Activated CD4-positive, alpha-beta T cell treated with anti-CD3 and anti-CD28 coated beads, Interleukin-2, amount 10 ng/mL, durations not matched to agents 24 days and 14 days (primary cell): ENCODE results near the gene GOLGA8B. TPM values are rescaled to one million over a fixed set of nuclear protein-coding genes. Genes with fewer than 3 reads are reported as not detected.
"Not testable (repeated sequence)": the region's sequence is repeated elsewhere in the genome, so short reads cannot be mapped to it uniquely, and the experiment has no call there.

Experiments used
- DNase-seq: peaks from one replicate; pipeline ENCODE4 v3.0.0; 2022
- H3K27ac Mint-ChIP-seq: one replicate; pipeline ENCODE4 v1.8.0; 2022; ENCODE audit warnings: mild to moderate bottlenecking, mixed read lengths
- H3K27me3 Mint-ChIP-seq: one replicate; pipeline ENCODE4 v1.8.0; 2022; ENCODE audit warnings: mixed read lengths
- H3K36me3 Mint-ChIP-seq: one replicate; pipeline ENCODE4 v1.8.0; 2022; ENCODE audit warnings: low read depth, mild to moderate bottlenecking, mixed read lengths
- H3K4me1 Mint-ChIP-seq: one replicate; pipeline ENCODE4 v1.8.0; 2021; ENCODE audit warnings: mixed read lengths
- H3K4me3 Mint-ChIP-seq: one replicate; pipeline ENCODE4 v1.8.0; 2022; ENCODE audit warnings: mild to moderate bottlenecking, moderate library complexity, mixed read lengths
- H3K9me3 Mint-ChIP-seq: one replicate; pipeline ENCODE4 v1.8.0; 2021; ENCODE audit warnings: mixed read lengths
- intact Hi-C: fragments of 100-400 bp; cut with micrococcal nuclease; formaldehyde crosslinking; loops from one replicate; pipeline ENCODE4 v1.15.1; 2023
- total RNA-seq: library from RNA; stranded (reverse); gene quantifications from 2 replicates; pipeline ENCODE4 v1.2.3, GENCODE V29; 2022

GOLGA8B gene
- total RNA-seq, 1 donor from 2014 or later = 234 TPM

DNA sequence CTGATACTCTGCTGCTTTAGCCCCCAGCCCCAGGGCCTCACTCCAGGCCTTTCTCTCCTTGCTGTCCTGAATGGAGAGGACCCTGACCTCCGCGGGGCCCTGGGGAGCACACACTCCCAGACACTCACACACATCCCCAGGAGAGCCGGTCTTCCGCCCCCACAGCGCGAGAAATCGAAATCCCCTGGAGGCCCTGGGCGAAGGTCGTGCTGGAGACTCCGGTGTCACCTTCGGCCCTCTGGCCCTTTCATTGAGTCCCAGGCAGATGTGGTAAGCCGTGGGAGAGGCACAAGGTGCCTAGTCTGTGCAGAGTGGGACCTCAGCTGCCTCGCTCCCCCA lies 848 bp upstream of the GOLGA8B start:
- peaks cover 12% of the 10 kb centered on the region for H3K27me3 Mint-ChIP-seq
- H3K9me3 Mint-ChIP-seq = no peaks in the 10 kb centered on the region
- DNase-seq = no peak
- H3K4me1 Mint-ChIP-seq = peaks cover 39% of the 10 kb centered on the region
- peak overlapping the region; percentile 89 for H3K4me3 Mint-ChIP-seq
- intact Hi-C loops = loop anchor here (5.0 to 10.0 kb wide), 2 partner anchors 482 to 519 kb away; partner anchors contain the start of genes EMC7 and PGBD4
- peaks cover 11% of the 10 kb centered on the region for H3K36me3 Mint-ChIP-seq
- H3K27ac Mint-ChIP-seq = peak overlapping the region; percentile 90

DNA sequence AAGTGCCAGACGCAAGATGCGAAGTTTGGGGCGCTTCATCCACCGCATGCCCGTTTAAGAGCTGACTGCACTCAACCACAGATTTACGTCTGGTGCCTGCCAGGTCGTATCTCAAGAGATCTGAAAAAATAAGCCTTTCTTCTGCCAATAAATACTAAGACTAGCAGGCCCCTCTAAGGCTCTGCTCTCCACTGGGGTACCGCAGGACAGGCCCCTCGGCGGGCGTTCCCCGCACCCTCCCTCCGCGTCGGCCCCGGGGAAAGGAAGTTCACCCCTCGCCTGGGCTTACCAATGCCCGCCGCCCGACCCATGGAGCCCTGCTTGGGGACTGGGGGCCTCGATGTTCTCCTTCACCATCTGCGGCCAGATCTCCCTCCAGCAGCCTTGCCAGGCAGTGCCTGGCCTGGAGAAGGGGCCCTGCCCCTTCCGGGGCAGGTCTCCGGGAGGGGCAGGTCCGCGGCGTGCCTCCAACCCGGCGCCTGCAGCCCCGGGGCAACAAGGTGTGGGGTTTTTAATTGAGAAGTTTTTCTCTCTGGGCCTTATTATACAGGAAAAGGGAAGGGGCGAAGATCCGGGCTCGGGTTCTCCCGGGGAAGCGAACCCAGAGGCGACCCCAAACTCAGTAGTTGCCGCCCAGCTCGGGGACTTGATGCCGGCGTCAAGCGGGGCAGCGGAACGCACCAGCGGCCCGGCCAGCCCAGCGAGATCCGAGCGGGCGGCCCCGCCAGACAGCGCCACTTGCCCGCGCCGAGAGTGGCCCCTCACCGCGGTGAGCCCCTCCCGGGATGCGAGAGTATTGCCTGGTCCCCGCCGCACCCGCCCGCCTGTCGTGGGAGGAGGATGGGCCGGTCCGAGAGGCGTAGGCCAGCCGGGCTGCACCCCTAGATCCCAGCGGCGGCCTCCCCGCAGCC lies 735 bp downstream of the GOLGA8B start:
- no peaks in the 10 kb centered on the region for H3K9me3 Mint-ChIP-seq
- peak overlapping the region; percentile 95 for H3K4me3 Mint-ChIP-seq
- H3K4me1 Mint-ChIP-seq = peaks cover 48% of the 10 kb centered on the region
- peaks cover 11% of the 10 kb centered on the region for H3K36me3 Mint-ChIP-seq
- DNase-seq = peak; percentile 83
- intact Hi-C loops = loop anchor here (1.0 to 10.0 kb wide), 3 partner anchors 145 to 518 kb away; partner anchors contain the start of genes EMC7, GOLGA8A and PGBD4
- H3K27ac Mint-ChIP-seq = peak overlapping the region; percentile 92
- H3K27me3 Mint-ChIP-seq = peaks cover 6% of the 10 kb centered on the region

DNA sequence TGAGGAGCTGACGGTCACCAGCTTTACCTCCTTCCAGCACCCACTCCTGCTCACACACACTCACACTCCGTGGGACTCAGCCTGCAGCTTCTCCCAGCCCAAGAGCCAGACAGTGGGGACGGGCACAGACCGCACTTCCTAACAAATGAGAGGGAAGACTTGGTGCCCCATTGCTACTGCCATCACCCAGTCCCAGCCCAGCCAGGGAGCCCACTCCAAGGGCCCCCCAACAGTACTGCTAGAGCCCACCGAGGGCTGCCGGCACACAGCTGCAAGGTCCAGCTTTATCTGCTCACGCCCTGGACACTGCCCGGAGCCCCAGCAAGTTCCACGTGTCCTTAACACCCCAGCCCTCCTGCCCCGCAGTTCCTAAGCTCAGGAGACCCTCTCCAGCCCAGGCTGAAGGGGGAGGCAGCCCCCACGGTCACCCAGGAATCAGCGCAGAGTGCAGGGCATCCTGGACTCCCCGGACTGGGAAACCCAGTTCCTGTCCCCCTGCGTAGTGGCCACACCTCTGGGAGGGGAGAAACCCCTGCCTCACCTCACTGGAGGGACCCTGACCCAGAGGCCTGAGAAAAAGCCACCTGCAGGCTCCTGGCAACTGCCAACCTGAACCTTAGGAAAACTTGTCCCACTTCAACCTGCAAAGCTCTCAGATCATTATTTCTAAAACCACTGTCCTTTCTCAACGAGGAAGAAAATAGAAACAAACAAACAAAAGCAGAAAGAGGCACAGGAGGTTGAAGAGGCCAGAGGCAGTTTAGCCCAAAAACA lies 1.6 kb downstream of the GOLGA8B start:
- intact Hi-C loops = loop anchor here (5.0 to 10.0 kb wide), 2 partner anchors 480 to 517 kb away; partner anchors contain the start of genes EMC7 and PGBD4
- Mint-ChIP-seq H3K4me1 (peaks cover 54% of the 10 kb centered on the region), H3K4me3 (peak overlapping the region; percentile 95), H3K27ac (peak overlapping the region; percentile 92), H3K36me3 (peaks cover 11% of the 10 kb centered on the region)
- not testable (repeated sequence) for H3K9me3 Mint-ChIP-seq, H3K27me3 Mint-ChIP-seq, DNase-seq

DNA sequence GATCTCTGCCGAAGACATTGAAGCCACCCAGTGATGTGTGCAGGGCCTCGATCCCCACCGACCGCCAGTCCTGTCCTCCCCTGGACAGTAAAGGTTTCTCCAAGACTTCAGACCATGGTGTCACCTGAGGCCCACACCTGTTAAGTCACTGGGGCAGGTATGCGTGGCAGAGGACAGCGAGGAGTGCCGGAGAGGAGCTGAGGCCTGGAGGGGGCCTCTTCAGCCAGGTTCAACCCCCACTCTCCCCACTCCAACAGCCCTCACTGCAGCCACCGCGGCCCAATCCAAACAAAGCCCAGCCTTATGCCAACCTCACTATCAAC lies 2.4 kb downstream of the GOLGA8B start:
- Mint-ChIP-seq H3K27ac (no peak overlapping the region), H3K4me3 (peak overlapping the region; percentile 95), H3K9me3 (no peaks in the 10 kb centered on the region), H3K4me1 (peaks cover 57% of the 10 kb centered on the region), H3K36me3 (peaks cover 11% of the 10 kb centered on the region), H3K27me3 (peaks cover 3% of the 10 kb centered on the region)
- intact Hi-C loops = loop anchor here (5.0 to 10.0 kb wide), 2 partner anchors 479 to 516 kb away; partner anchors contain the start of genes EMC7 and PGBD4
- DNase-seq = no peak

DNA sequence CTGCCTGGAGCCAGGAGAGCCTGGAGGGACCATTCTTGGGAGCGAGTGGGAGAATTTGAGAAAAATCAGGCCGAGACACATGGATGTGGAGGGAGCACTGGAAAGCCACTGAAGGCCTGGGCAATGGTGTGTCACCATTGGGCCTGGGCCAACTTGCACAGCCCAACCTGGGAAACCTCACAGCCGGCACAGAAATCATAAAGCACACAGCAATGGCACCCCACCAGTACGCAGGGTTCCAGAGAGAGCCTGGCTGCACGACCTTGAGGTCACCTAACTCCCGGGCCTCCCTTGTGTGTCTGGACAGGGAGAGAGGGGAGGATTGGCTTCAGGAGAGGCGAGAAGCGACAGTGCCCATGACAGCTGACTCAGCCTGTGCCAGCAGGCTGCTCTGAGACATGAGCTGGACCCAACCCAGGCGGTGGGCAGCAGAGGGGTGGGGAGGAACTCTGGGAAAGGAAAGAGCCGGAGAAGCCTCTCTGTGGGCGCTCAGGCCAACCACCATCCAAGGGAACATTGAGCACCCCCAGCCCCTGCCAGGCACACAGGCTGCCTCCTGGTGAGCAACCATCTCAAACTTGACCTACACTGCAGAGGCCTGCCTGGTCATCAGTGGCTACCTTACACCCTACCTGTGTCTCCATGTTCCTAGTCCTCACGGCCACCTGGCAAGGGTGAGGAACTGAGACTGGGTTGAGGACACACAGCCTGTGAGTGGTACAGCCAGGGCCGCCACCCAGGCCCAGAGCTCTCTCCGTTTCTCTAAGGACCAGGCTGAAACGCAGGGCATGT lies 3.0 kb downstream of the GOLGA8B start:
- Mint-ChIP-seq H3K36me3 (peaks cover 11% of the 10 kb centered on the region), H3K4me3 (peak overlapping the region; percentile 95), H3K27ac (peak overlapping the region; percentile 59), H3K4me1 (peaks cover 59% of the 10 kb centered on the region)
- H3K27me3 Mint-ChIP-seq, DNase-seq, H3K9me3 Mint-ChIP-seq: not testable (repeated sequence)
- intact Hi-C loops = loop anchor here (5.0 to 10.0 kb wide), 2 partner anchors 478 to 516 kb away; partner anchors contain the start of genes EMC7 and PGBD4

DNA sequence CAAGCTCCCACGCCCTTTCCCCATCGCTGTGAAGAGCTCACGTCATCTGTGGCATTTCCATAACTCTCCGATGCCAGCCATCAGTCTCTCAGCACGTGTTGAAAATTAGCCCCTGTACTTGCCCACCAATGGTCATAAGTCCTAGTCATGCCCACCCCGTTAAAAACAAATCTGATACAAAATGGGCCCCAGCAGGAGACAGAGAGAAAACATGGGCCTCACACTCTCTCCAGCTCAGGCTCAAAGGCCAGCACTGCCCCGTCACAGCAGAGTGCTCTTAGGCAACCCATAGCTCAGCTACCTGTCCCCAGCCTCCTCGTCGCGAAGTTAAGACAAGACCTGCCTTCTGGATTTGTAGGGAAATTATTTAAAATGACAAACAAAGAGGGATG lies 5.2 kb downstream of the GOLGA8B start:
- Mint-ChIP-seq H3K27ac (peak overlapping the region; percentile 84), H3K27me3 (no peaks in the 10 kb centered on the region), H3K4me3 (peak overlapping the region; percentile 48), H3K4me1 (peaks cover 55% of the 10 kb centered on the region), H3K9me3 (no peaks in the 10 kb centered on the region), H3K36me3 (peaks cover 11% of the 10 kb centered on the region)
- intact Hi-C loops = no loop called here
- DNase-seq = no peak

DNA sequence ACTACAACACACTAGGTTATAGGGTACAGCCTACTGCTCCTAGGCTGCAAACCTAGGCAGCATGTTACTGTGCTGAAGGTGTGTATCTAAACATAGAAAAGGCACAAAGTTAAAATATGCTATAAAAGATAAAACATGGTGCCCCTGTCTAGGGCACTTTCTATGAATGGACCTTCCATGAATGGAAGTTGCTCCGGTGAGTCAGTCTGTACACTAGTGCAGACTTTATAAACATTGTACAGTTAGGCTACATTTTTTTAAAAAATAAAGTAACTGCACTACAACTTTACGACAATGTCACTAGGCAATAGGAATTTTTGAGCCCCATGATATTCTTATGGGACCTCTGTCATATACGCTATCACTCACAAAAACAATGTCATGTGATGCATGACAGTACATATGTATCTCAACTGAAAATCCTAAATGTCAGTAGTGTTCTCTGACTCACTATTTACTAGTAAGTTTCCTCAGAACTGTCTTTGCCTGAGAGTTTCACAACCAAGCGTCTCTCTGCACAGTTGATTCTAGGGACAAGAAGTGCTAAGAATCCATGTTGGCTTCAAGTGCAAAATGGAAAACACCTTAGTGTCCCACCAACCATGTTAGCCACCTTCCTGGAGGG lies 5.7 kb downstream of the GOLGA8B start:
- Mint-ChIP-seq H3K4me1 (peaks cover 56% of the 10 kb centered on the region), H3K4me3 (peak overlapping the region; percentile 48), H3K27ac (peak overlapping the region; percentile 84), H3K36me3 (peaks cover 11% of the 10 kb centered on the region)
- H3K27me3 Mint-ChIP-seq, DNase-seq, H3K9me3 Mint-ChIP-seq, intact Hi-C loops: not testable (repeated sequence)

DNA sequence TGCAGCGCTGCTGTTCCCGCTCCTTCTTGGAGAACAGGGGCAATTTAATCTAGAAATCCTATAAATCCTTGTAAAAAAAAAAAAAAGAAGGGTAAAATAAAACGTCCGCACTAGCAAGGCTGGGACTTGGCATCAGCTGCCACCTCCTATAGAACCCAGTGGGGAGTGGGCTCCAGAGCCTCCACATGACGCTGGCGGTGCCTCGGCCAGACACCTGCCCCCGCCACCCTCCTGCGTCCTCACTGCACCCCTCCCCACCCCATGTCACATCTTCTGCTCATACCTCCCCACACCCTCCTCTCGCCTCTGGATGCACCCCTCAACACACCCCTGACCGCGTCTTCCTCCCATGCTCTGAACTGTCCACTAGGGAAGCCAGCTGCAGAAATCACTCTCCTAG lies 8.4 kb downstream of the GOLGA8B start:
- H3K27me3 Mint-ChIP-seq, intact Hi-C loops, H3K4me3 Mint-ChIP-seq, H3K36me3 Mint-ChIP-seq, H3K9me3 Mint-ChIP-seq, DNase-seq, H3K27ac Mint-ChIP-seq: not testable (repeated sequence)
- peaks cover 47% of the 10 kb centered on the region for H3K4me1 Mint-ChIP-seq

DNA sequence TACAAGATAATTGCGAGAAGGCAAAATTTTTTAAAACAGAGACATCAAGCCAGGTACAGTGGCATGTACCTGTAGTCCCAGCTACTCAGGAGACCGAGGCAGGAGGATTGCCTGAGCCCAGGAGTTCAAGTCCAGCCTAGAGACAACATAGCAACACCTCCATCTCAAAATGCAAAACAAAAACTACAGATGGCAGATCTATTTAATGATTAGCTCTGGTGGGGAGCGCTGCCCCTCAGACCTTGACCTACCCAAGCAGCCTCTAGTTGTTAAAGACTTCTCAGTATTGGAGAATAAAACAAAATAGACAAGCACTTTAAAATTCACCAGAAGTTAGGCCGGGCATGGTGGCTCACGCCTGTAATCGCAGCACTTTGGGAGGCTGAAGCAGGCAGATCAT lies 10.5 kb downstream of the GOLGA8B start:
- intact Hi-C loops = not testable (repeated sequence)

DNA sequence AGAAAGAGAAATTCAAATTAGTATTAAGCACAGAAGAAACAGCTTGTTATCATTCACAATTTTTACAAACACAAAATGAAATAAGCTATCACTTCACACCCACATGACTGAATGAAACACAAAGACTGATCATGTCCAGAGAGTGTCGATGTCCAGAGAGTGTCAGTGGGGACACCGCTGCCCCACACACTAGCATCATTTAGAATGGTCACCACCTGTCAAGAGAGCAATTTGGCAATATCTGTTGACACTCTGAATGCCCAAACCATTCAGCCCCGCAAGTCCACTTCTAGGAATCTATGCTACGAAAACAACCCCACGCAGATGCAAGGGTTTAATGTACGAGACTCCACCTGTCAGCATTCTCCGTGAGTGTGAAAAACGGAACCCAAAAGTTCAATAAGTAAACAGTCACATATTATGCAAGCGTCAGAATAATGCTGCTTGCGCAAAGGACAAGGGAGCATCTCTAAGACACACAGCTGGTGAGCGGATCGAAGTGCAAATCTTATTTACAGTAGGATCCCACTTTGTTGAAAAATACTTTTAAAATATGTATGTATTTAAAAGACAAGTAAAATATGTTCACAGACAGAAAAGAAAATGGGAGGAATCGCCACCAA lies 11.3 kb downstream of the GOLGA8B start:
- H3K9me3 Mint-ChIP-seq, H3K27me3 Mint-ChIP-seq, H3K27ac Mint-ChIP-seq, intact Hi-C loops, H3K36me3 Mint-ChIP-seq, H3K4me3 Mint-ChIP-seq: not testable (repeated sequence)
- H3K4me1 Mint-ChIP-seq = peaks cover 25% of the 10 kb centered on the region
- peak; percentile 35 for DNase-seq

More for the DNA sequence above, 10.5 kb downstream of the GOLGA8B start:
- not testable (repeated sequence) for H3K27me3 Mint-ChIP-seq, H3K27ac Mint-ChIP-seq, H3K4me3 Mint-ChIP-seq, H3K9me3 Mint-ChIP-seq, H3K36me3 Mint-ChIP-seq
- peaks cover 28% of the 10 kb centered on the region for H3K4me1 Mint-ChIP-seq
- DNase-seq = peak; percentile 35

DNA sequence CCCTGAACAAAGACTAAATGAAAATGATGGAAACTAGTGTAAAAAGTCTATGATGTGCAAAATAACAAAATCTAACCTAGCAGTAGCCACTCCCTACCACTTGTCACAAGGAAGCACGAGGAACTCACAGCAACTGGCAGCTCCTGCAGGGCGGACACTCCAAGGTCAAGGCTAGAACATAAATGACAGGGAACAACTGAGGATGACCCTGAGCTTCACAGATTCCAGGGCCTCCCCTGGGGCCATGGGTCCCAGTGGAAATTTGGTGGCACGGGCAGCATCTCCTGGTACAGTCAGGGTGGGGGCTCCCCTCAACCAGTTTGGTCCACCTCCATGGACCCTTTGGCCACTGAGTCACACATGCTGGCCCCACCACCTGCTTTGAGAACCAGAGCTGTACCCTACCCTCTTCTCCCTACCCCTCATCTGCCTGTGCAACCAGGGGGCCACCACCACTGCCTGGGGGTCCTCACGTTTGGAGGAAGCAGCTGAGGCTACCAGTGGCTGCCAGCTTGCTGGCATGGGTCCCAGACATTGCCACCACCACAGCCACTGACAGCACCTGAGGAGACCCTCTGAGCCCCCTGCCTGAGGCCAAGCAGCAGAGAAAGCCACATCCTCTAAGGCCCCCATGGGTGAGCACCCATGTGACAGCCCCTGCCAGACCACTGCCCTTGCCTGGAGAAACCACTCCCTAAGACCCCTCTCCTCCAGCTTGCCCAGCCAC lies 13.6 kb downstream of the GOLGA8B start:
- H3K27ac Mint-ChIP-seq, H3K9me3 Mint-ChIP-seq, H3K27me3 Mint-ChIP-seq, intact Hi-C loops, H3K36me3 Mint-ChIP-seq, H3K4me3 Mint-ChIP-seq: not testable (repeated sequence)
- peaks cover 17% of the 10 kb centered on the region for H3K4me1 Mint-ChIP-seq
- DNase-seq = peak; percentile 44

DNA sequence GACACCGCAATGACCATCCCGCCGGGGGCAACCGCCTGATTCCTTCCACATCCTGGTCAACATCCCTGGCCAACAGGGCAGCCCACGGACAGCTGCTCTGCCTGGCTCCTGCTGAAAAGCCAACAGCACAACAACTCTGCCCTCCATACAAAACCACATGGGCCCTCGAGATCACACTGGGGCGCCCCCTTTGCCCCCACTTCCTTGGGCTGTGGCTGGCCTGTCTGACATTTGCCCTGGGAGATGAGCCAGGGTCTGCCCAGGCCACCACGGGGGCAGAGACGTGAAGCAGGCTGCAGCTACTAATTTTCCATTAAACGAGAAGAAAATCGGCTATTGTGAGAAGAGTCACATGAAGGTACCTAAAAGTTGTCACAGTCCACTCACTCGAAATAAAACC lies 16.3 kb downstream of the GOLGA8B start:
- H3K9me3 Mint-ChIP-seq, intact Hi-C loops, H3K27ac Mint-ChIP-seq, H3K36me3 Mint-ChIP-seq, H3K4me3 Mint-ChIP-seq, H3K27me3 Mint-ChIP-seq: not testable (repeated sequence)
- peak; percentile 11 for DNase-seq
- peaks cover 12% of the 10 kb centered on the region for H3K4me1 Mint-ChIP-seq
